Measurements from ENCODE around the gene SLC34A3. TPM values are rescaled to one million over a fixed set of nuclear protein-coding genes. Genes with fewer than 3 reads are reported as not detected.

Gene SLC34A3
- total RNA-seq, 4 donors from 2014 or later = not detected

- no peak for TF ChIP-seq CTCF (IDR thresholded peaks at IDR 0.05)
- DNase-seq (ENCODE audit: low spot score) (no peak), ATAC-seq (ENCODE audit: low FRiP score) (no peak)
Measured at GRCh38 chr9:137195525-137196220, 35.0 kb upstream of the SLC34A3 start.

GRCh38 chr9:137198051-137198901, 32.4 kb upstream of the SLC34A3 start:
- no peak for TF ChIP-seq CTCF (IDR thresholded peaks at IDR 0.05)
- ATAC-seq (ENCODE audit: low FRiP score) = no peak
- no peak for DNase-seq (ENCODE audit: low spot score)

- no peak for ATAC-seq (ENCODE audit: low FRiP score)
- DNase-seq (ENCODE audit: low spot score) = no peak
- TF ChIP-seq CTCF (IDR thresholded peaks at IDR 0.05) = no peak
Measured at GRCh38 chr9:137198902-137199283, 31.8 kb upstream of the SLC34A3 start.

- no peak for TF ChIP-seq CTCF (IDR thresholded peaks at IDR 0.05)
- no peak for DNase-seq (ENCODE audit: low spot score)
- ATAC-seq (ENCODE audit: low FRiP score) = no peak
Measured at GRCh38 chr9:137199411-137200121, 31.1 kb upstream of the SLC34A3 start.

- ATAC-seq (ENCODE audit: low FRiP score) = peak; percentile 99
- no peak for TF ChIP-seq CTCF (IDR thresholded peaks at IDR 0.05)
Measured at GRCh38 chr9:137200311-137201204, 30.1 kb upstream of the SLC34A3 start, which contains the start of gene TPRN. Gene TPRN, minus strand, starts transcription at chr9:137200741. Its CDS starts 30 bp downstream, at chr9:137200711.

GRCh38 chr9:137201205-137201868, 29.4 kb upstream of the SLC34A3 start:
- TF ChIP-seq CTCF (IDR thresholded peaks at IDR 0.05) = no peak
- ATAC-seq (ENCODE audit: low FRiP score) (no peak), DNase-seq (ENCODE audit: low spot score) (no peak)

More at GRCh38 chr9:137200311-137201204, 30.1 kb upstream of the SLC34A3 start, which contains the start of gene TPRN:
- DNase-seq (ENCODE audit: low spot score) = peak; percentile 94

All from omental fat pad (tissue), 4 donors.